CD4-positive, alpha-beta T cell treated with Interleukin-21 for 1 hour (primary cell): ENCODE data around the gene FOXP3.
"Not testable (repeated sequence)": the region's sequence is repeated elsewhere in the genome, so short reads cannot be mapped to it uniquely, and the experiment has no call there.

Source experiments
- DNase-seq: peaks from one replicate; pipeline ENCODE4 v3.0.0-alpha.2; 2020

FOXP3 gene, protein sequence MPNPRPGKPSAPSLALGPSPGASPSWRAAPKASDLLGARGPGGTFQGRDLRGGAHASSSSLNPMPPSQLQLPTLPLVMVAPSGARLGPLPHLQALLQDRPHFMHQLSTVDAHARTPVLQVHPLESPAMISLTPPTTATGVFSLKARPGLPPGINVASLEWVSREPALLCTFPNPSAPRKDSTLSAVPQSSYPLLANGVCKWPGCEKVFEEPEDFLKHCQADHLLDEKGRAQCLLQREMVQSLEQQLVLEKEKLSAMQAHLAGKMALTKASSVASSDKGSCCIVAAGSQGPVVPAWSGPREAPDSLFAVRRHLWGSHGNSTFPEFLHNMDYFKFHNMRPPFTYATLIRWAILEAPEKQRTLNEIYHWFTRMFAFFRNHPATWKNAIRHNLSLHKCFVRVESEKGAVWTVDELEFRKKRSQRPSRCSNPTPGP

DNA sequence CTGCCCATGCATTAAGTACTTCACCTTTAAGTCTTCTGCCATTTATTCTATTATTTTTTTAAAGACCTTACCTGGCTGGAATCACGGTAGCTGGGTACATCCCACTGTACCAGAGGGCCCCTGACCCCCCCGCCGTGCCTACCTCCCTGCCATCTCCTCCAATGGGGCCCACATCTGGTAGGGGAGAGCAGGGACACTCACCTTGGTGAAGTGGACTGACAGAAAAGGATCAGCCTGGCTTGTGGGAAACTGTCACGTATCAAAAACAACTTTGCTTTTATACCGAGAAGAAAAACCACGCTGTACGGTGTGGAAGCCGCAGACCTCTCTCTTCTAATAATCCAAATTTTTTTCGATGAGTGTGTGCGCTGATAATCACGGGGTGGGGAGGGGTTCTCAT lies at the start of gene FOXP3:
Gene FOXP3 (minus strand): TSS at position 251 of the 400 bp plus-strand sequence. CDS start 6,205 bp downstream, outside the sequence.
- DNase-seq: no peak

DNA sequence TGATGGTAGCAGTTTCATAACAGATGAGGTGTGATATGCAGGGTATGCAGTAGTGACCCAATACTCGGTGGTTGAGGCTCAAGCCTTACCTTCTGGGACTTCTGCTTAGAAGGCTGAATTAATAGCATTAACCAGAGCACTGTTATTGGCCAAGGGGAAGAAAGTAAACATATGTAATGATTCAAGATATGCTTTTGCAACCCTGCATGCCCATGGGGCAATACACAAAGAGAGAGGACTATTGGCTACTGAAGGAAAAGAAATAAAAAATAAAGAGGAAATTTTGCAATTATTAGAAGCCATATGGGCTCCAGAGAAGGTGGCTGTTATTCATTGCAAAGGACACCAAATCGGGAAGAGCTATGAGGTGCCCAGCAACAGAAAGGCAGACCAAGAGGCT lies 47.7 kb upstream of the FOXP3 start:
- no peak for DNase-seq

DNA sequence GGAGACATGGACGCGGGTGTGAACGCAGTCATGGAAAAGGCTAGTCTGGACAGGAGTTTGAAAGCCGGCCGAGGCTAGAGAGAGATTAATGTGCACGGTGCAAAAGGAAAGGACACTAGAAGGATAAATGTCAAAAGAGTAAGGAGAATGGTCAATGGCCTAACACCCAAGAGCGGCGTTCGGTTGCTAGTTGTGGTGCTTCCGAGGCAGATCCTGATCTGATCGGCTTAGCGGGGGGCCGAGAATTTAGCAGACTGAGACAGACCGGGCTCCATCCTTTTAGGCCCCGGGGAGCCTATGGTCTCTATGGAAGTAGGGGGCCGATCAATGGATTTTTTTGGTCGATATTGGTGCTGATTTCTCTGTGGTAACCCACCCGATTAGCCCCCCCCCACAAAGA lies 45.9 kb upstream of the FOXP3 start:
- DNase-seq: no peak

DNA sequence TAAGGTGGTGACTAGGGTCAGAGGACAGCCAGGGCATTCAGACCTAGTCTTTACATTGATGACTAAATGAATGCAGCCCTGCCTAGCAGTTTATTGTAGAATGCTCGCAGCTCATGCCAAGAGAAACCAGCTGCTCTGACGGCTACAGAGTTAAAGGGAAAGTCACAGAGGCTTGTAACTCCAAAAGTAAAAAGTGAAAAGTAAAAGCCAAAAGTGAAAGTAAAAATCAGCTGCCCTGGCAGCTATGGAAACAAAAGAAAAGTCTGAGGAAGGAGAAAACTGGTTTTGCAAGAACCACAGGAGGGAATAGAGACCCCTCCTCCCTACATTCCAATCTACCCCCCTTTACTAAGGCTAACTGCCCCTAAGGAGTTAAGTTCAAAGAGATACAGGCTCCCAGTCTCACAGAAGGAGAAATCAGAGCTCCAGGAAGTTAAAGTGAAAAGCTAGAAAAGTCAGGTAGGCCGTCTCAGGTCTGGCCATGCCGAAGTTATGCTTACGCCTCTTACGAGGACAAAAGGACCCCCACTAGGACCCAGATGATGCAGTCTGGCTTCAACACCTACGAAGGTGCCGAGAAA lies 45.0 kb upstream of the FOXP3 start:
- peak; percentile 24 for DNase-seq

DNA sequence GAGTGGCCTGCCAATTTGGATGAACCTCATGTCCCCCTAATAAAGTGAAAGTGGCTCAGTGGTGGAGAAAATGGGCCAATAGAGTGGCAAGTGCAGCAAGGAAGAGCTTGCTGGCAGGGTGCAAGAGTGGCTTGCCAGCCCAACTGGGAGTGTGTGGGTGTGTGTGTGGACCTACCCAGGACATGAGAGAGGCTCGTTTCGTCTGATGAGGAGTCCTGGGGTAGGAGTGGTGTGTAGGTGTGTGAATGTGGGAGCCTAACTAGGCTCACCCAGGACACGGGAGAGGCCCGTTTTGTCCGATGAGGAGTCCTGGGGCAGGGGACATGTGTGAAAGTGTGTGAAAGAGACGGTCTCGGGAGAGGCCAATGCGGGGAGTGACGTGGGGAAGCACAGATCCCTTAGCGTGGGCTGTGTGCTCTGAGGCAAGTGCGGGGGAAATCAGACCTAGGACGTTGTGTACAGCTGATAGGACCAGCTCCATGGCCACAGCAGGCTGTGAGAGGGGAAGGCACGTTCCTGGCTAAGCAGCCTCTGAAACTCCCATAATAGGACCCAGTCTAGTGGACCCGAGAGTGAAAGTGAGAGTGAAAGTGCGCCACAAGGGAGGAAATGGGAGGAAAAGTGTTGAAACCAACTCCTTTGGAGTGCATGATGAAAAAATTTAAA lies 44.2 kb upstream of the FOXP3 start:
- DNase-seq: peak; percentile 43

DNA sequence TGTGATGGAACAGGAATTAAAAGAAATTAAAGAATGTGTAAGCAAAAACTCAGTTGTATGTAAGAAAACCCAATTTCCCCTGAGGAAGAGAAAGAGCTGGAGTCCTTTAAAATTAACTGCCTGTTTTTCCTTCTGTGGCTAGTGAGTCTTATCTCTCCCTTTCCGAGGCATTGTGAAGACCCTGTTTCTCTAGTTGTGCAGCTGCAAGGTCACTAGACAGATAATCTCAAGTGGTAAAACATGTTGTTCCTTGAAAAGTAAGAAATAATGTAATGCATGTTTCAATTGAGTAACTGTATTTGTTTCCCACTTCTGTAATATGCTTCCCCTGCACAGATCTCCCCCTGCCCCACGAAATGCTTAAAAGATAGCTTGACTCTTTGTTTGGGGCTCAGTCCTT lies 43.3 kb upstream of the FOXP3 start:
- not testable (repeated sequence) for DNase-seq

DNA sequence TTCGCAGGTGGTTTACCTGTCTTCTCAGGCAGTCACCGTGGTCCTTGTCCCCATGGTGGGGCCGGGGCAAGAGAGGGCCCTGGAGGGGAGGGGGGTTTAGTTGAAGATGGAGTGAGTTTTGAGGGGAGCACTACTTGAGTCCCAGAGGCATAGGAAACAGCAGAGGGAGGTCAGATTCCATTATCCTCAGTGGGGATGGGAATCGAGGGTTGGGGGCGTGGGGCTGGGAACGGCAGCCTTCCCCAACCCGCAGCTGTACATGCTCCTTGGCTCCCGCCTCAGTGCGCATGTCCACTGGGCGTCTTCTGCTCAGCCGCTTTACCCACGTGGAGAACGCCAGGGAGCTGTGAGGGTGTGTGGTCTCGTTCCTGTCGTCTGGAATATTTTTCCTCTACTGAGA lies 38.8 kb upstream of the FOXP3 start, which contains the start of gene GAGE10:
Gene GAGE10 (plus strand): TSS at position 301 of the 400 bp plus-strand sequence. CDS start 1,214 bp downstream, outside the sequence.
- DNase-seq: no peak

DNA sequence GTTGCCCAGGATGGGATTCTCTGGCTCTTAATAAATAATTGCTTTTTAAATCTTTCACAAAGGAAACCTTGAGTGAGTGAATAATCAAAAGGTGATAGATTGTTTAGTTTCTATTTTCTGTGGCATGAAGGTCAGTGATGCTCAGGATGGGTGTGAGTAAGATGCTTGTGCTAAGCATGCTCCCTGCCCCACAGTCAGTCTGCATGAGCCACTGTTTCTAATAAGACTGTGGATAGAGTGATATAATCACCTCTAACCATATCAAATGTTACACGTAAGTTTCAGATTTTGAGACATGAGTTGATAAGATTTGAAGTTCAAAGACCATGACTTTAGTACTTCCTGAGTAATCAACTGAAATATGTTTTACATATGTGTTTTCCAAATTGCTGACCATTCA lies 36.2 kb upstream of the FOXP3 start:
- DNase-seq: no peak

DNA sequence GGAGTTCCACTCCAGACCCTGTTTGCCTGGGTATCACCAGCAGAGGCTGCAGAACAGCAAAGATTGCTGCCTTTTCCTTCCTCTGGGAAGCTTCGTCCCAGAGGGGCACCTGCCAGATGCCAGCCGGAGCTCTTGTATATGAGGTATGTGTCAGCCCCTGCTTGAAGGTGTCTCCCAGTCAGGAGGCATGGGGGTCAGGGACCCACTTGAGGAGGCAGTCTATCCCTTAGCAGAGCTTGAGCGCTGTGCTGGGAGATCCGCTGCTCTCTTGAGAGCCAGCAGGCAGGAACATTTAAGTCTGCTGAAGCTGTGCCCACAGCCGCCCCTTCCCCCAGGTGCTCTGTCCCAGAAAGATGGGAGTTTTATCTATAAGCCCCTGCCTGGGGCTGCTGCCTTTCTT lies 34.8 kb upstream of the FOXP3 start:
- not testable (repeated sequence) for DNase-seq

DNA sequence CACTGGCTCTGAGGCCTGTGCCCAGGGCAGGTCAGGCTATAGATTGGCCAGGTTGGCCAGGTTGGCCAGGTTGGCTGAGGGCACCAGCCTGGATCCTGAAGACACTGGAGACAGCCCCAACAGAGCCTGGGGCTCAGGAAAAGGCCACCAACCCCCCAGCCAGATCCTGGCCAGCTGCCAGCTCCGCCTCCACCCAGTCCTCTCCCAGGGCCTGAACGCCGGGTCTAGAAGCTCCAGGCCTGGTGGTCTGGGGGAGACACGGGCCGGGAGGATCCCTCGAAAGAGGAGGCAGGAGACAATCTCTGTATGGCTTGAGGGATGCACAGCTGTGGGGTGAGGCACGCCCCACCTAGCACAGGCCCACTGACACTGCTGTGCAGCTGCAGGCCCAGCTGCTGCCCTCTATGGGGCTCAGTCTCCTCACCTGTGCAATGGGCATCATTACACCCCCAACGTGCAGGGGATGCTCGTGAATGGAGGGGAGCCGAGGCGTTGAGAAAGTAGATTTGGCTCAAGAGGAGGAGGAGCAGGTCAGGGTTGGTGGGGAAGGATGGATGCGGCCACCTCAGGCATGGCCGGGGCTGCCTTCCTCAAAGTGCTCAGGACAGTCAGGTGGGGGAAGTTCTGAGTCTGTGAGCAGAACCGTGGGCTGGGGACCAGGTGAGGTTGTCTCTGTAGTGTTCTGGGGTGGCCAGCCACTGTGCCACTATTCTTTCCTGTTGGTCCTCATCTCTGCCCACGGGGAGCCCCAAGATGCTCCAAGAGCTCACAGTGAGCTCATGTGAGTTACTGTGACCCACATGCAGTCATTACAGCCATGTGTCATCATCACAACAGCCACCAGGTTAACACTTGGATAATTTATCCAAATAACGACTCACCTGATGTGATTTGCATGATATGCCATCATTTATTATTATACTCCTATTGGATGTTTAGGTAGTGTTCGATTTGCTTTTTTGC lies 28.2 kb upstream of the FOXP3 start:
- DNase-seq: no peak

DNA sequence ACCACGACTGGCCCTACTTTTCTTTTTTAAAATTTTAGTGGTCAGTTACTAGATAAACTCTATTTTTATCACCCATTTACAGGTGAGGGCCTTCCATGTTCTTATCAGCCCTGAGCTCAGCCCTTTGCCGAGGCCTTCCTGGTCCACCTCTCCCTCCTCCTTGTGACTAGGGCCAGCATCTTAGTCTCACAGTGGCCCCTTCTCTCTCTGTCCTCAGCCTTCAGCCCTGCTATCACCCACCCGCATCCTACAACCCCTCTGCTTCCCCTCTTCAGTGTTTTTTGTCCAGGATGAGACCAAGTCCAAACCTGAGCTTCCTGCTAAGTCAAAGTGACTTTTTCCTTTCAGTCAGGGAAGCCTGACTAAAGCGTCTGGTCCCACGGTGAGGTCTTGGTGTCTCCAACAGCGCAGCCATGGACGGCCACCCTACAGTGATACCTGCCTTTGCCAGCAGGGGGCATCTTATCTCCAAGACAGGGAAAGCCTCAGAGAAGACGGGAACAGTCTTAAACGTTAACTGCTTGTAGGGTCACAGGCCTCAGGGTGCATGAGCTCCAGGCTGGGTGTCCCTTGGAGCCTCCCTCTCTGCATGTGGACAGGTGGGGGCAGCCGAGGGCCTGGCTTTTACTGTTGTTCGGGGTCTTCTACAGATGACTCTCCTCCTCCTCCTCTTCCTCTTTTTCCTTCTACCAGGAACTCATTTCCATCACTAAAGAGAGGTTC lies 27.3 kb upstream of the FOXP3 start:
- DNase-seq: peak; percentile 70

DNA sequence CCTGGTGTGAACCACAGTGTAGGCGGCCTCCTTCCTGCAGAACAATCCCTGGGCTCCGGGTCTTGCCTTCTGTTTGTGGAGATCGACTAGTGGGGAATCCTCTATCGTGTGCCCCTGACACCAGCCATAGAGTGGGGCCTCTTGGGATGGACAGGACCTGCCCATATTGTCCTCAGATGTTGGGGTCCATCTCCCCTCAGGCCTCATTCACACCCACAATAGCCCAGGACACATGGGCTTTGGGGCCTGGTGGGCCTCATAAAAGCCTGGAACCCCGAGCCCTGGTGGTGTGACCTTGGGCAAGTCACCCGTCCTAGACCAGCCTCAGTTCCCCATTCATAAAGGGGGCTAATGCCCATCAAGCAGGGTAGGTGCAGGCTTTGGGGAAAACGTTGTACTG lies 25.7 kb upstream of the FOXP3 start:
- no peak for DNase-seq

DNA sequence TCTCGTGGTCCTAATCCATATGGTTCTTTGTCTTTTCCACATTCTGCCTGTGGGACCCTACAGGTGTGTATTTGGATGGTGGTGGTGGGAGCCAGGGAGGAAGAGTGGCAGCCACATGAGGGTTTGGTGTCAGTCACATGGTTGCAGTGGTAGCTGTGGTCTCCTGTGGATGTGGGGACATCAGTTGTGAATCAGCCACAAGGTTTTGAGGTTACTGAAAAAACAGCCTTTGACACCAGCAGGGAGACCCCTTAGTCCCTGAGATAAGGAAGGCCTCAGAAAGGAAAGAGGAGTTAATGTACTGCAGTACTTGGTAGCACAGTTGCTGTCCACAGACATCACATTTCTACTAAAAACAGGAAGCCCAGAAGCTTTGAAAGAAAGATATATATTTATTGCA lies 23.2 kb upstream of the FOXP3 start:
- no peak for DNase-seq

DNA sequence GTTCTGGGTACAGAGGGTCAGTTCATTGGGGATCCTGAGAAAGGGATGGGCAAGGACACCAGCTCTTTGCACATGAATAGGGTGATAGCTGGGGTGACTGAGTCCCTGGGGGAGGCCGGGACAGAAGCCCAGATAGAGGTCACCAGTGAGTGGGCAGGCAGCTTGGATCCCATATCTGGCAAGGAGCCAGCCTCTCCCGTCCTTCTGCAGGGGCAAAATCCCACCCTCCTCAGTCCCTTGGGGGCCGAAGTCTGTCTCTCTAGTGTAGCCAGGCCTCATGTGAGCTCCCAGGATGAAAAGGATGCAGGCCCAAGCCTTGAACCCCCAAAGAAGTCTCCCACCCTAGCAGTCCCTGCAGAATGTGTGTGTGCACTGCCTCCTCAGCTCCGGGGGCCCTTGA lies 22.1 kb upstream of the FOXP3 start:
- DNase-seq: no peak

DNA sequence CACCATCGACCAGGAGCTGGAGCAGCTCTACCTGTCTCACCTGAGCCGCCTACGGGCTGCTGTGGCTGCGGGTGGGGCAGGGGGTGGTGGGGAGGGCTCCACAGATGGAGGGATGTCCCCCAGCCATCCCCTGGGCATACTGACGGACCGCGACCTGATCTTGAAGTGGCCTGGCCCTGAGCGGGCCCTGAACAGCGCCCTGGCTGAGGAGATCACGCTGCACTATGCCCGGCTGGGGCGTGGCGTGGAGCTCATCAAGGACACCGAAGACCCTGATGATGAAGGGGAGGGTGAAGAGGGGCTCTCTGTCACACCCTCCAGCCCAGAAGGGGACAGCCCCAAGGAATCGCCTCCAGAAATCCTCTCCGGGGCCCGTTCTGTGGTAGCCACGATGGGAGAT lies 21.6 kb upstream of the FOXP3 start:
- DNase-seq: no peak

DNA sequence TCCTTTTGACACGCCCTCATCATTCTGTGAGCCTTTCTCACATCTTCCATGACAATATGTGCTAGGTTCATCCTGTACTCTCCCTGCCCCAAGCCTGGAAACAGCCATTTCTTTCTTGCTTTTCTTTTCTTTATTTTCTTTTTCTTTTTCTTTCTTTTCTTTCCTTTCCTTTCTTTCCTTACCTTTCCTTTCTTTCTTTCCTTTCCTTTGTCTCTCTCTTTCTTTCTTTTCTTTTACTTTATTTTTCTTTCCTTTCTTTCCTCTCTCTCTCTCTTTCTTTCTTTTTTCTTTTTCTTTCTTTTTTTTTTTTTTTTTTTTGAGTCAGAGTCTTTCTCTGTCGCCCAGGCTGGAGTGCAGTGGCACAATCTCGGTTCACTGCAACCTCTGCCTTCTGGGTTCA lies 19.7 kb upstream of the FOXP3 start:
- no peak for DNase-seq

DNA sequence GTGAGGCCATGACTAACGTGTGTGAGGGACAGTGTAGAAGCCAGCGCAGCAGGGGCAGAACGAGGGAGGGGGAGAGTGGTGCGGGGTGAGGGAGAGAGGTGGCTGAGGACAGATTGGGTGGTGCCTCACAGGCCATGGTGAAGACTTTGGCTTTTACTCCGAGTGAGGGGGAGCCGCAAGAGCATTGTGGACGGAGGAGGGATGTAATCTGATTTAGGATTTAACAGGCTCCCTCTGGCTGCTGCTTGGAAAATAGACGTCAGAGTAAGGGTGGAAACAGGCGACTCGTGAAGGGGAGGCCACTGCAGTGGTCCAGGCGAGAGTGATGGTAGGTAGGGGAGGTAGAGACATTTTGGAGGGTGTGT lies 18.1 kb upstream of the FOXP3 start:
- DNase-seq: no peak

DNA sequence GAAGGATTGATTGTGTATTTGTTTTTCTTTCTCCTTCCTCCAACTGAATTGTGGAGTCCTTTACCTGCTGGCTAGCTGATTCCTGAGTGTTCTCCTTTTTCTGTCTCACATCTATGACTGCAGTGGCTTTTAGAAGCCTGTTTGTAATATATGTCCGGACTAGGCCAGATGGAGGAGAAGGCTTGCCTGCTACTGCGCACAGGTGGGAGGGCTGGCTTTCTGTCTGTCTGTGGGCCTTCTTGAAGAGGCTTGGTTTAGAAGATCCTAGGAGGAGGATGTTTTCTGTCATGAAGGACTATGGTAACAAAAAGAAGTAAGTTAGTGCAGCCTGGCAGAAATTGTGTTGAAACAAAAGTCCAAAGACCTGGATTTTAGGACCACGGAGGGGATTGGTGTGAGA lies 13.6 kb upstream of the FOXP3 start:
- no peak for DNase-seq

DNA sequence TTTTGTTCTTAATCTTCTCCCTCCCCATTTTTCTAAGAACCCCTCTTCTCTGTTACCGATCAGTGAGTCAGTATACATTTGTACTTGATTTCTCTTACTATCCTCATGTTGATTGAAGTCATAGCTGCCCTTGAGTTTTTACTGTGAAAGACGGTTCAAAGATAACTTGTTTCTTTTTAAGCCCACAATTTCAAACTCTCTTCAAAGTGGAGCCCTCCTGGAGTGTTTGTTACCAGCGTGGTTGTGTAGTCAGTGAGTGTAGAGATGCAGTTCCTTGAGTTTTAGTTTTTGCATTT lies 13.0 kb upstream of the FOXP3 start:
- no peak for DNase-seq

DNA sequence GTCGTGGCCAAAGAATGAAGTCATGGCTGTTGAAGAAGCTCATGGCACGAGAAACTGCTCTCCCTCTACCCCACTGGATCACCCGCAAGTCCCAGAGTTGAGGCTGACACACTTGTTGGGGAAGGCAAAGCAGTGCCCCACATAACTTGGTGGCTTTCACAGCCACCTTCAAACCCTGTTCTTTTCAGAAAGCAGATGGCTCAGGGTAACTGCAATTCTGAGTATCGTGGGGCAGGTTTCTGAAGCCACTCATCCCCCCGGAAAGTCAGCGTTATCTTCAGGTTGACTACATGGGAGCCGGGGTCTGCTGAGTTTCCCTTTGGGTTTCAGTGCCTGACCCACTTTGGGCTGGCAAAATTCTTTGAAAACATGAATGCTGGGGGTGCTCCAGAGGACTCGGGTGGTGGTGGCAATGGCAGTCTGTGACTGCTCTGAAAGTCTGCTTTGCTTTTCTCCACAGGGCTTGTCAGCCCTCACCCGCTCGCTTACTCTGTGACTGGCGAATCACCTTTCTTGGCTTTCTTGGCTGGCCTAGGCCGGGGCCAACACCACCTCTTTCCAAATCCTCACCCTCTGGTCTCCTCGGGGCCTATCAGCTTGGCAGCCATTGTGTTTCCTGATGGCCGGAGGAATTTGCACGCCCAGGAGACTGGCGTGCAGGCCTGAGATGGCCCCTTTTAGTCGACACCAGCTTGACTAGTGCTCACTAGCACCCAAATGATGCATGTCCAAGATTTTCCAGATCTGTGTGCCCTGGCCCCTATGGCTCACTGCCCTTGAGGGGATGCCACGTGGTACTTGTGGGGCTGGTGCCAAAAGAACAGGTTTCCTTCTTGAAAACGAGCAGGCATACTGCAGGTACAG lies 12.4 kb upstream of the FOXP3 start:
- no peak for DNase-seq

DNA sequence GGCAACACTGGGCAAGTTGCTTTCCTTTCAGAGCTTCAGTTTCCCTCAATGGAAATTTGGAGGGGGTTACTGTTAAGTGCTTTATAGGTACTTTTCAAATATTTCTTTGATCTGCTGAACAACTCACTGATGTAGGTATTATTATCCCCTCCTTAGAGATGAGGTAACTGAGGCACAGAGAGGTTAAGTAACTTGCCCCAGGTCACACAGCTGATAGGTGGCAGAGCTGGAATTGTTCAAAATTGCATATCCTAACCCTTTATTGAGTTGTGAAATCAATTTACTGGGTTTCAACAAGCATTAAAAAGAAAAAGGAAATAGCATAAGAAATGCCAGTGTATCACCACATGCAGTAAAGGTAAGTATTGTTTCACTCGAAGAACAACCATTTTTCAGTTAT lies 11.7 kb upstream of the FOXP3 start:
- no peak for DNase-seq
